Endothelial cell of umbilical vein (primary cell): ENCODE data around the gene P2RX3.

ENCODE experiments used
- CTCF ChIP-seq, 2 donors: IDR thresholded peaks; 1 replicate in 1 of 2; 2 replicates in 1 of 2; pipeline ENCODE4 v1.5.1; 2011; ENCODE audit warnings: low read length in 2 of 2, mild to moderate bottlenecking in 2 of 2, moderate library complexity in 2 of 2, control low read depth in 1 of 2, inconsistent platforms in 1 of 2, low read depth in 1 of 2; ENCODE audit not compliant: insufficient read depth in 1 of 2; ENCODE audit errors: extremely low read depth in 1 of 2
- EZH2 ChIP-seq: IDR thresholded peaks from 2 replicates; pipeline ENCODE4 v1.6.1; 2012; ENCODE audit warnings: borderline replicate concordance, low read depth, mild to moderate bottlenecking, moderate library complexity, low read length, inconsistent platforms; ENCODE audit not compliant: severe bottlenecking
- FOS ChIP-seq: IDR thresholded peaks from 2 replicates; pipeline ENCODE4 v1.6.1; 2011; ENCODE audit warnings: mild to moderate bottlenecking, low read length, moderate library complexity, borderline replicate concordance; ENCODE audit not compliant: insufficient read depth
- GATA2 ChIP-seq: IDR thresholded peaks from 2 replicates; pipeline ENCODE4 v1.7.0; 2011; ENCODE audit warnings: low read depth, mild to moderate bottlenecking, moderate library complexity, mixed read lengths, low read length; ENCODE audit not compliant: insufficient read length, insufficient read depth
- JUN ChIP-seq: IDR thresholded peaks from 2 replicates; pipeline ENCODE4 v1.6.1; 2011; ENCODE audit warnings: borderline replicate concordance, low read depth; ENCODE audit not compliant: insufficient read length, insufficient read depth
- MYC ChIP-seq: IDR thresholded peaks from one replicate; pipeline ENCODE4 v1.6.1; 2011; ENCODE audit warnings: mild to moderate bottlenecking, low read depth, low read length
- POLR2A ChIP-seq: IDR thresholded peaks from 2 replicates; pipeline ENCODE4 v1.6.1; 2012; ENCODE audit warnings: low read depth, mild to moderate bottlenecking, control low read depth, low read length
- POLR2AphosphoS5 ChIP-seq: IDR thresholded peaks from 2 replicates; pipeline ENCODE4 v1.6.1; 2012; ENCODE audit warnings: low read depth, mild to moderate bottlenecking, control low read depth, low read length, moderate library complexity; ENCODE audit not compliant: insufficient read depth

- TF ChIP-seq EZH2, result no peak
- no peak for TF ChIP-seq CTCF (IDR thresholded peaks at IDR 0.05; ENCODE audit: extremely low read depth in 1 of 2, insufficient read depth in 1 of 2, low read depth in 1 of 2, low read length in 2 of 2)
- TF ChIP-seq POLR2A, result no peak
- no peak for TF ChIP-seq POLR2AphosphoS5
- TF ChIP-seq JUN, result no peak
- TF ChIP-seq MYC, result no peak
- no peak for TF ChIP-seq GATA2
- TF ChIP-seq FOS, result no peak
Measured at GRCh38 chr11:57405271-57405860, 67.2 kb downstream of the P2RX3 start.
